ENCODE results near the gene AIRE.
"Not testable (repeated sequence)": the region's sequence is repeated elsewhere in the genome, so short reads cannot be mapped to it uniquely, and the experiment has no call there.

AIRE gene

GRCh38 chr21:44295646-44296045, 10.0 kb downstream of the AIRE start:
- no peak for TF ChIP-seq POLR2AphosphoS5 (IDR thresholded peaks at IDR 0.05; ENCODE audit: low read depth, low read length)
- TF ChIP-seq TAF1 (IDR thresholded peaks at IDR 0.05; ENCODE audit: borderline replicate concordance, low read depth, low read length) = no peak
- TF ChIP-seq POLR2A (IDR thresholded peaks at IDR 0.05; ENCODE audit: low read depth, low read length) = no peak
- FAIRE-seq (peak; percentile 61), DNase-seq (ENCODE audit: insufficient read length) (no peak)

- TF ChIP-seq POLR2AphosphoS5 (IDR thresholded peaks at IDR 0.05; ENCODE audit: low read depth, low read length) (no peak), POLR2A (IDR thresholded peaks at IDR 0.05; ENCODE audit: low read depth, low read length) (no peak), TAF1 (IDR thresholded peaks at IDR 0.05; ENCODE audit: borderline replicate concordance, low read depth, low read length) (no peak)
- FAIRE-seq (peak; percentile 85), DNase-seq (ENCODE audit: insufficient read length) (no peak)
Measured at GRCh38 chr21:44296103-44296519, 10.4 kb downstream of the AIRE start.

- FAIRE-seq (no peak), DNase-seq (ENCODE audit: insufficient read length) (no peak)
- TF ChIP-seq POLR2A (IDR thresholded peaks at IDR 0.05; ENCODE audit: low read depth, low read length) (no peak), TAF1 (IDR thresholded peaks at IDR 0.05; ENCODE audit: borderline replicate concordance, low read depth, low read length) (no peak), POLR2AphosphoS5 (IDR thresholded peaks at IDR 0.05; ENCODE audit: low read depth, low read length) (no peak)
Measured at GRCh38 chr21:44296916-44297315, 11.2 kb downstream of the AIRE start.

- peak; percentile 87 for FAIRE-seq
- peak; percentile 86 for DNase-seq (ENCODE audit: insufficient read length)
- TF ChIP-seq POLR2AphosphoS5 (IDR thresholded peaks at IDR 0.05; ENCODE audit: low read depth, low read length) = no peak
Measured at GRCh38 chr21:44297525-44298290, 12.0 kb downstream of the AIRE start.

- DNase-seq (ENCODE audit: insufficient read length) = no peak
- no peak for FAIRE-seq
- TF ChIP-seq POLR2AphosphoS5 (IDR thresholded peaks at IDR 0.05; ENCODE audit: low read depth, low read length) (no peak), POLR2A (IDR thresholded peaks at IDR 0.05; ENCODE audit: low read depth, low read length) (no peak), TAF1 (IDR thresholded peaks at IDR 0.05; ENCODE audit: borderline replicate concordance, low read depth, low read length) (no peak)
Measured at GRCh38 chr21:44298301-44298700, 12.6 kb downstream of the AIRE start.

GRCh38 chr21:44299085-44299457, 13.4 kb downstream of the AIRE start:
- peak; percentile 84 for FAIRE-seq
- DNase-seq (ENCODE audit: insufficient read length) = no peak
- TF ChIP-seq POLR2AphosphoS5 (IDR thresholded peaks at IDR 0.05; ENCODE audit: low read depth, low read length) (no peak), TAF1 (IDR thresholded peaks at IDR 0.05; ENCODE audit: borderline replicate concordance, low read depth, low read length) (no peak), POLR2A (IDR thresholded peaks at IDR 0.05; ENCODE audit: low read depth, low read length) (no peak)

GRCh38 chr21:44299458-44300261, 14.0 kb downstream of the AIRE start, which contains the start of gene PFKL:
Gene PFKL, plus strand, starts transcription at chr21:44300053. Its CDS starts 53 bp downstream, at chr21:44300106.
- TF ChIP-seq POLR2A (IDR thresholded peaks at IDR 0.05; ENCODE audit: low read depth, low read length) (peak; percentile 48; the same call in 1 of the 2 replicates), POLR2AphosphoS5 (IDR thresholded peaks at IDR 0.05; ENCODE audit: low read depth, low read length) (no peak), TAF1 (IDR thresholded peaks at IDR 0.05; ENCODE audit: borderline replicate concordance, low read depth, low read length) (peak; percentile 45; the same call in 1 of the 2 replicates)
- peak; percentile 94 for DNase-seq (ENCODE audit: insufficient read length)
- no peak for FAIRE-seq

- no peak; the same call in 1 of the 2 replicates for TF ChIP-seq POLR2A (IDR thresholded peaks at IDR 0.05; ENCODE audit: low read depth, low read length)
- no peak for TF ChIP-seq POLR2AphosphoS5 (IDR thresholded peaks at IDR 0.05; ENCODE audit: low read depth, low read length)
- TF ChIP-seq TAF1 (IDR thresholded peaks at IDR 0.05; ENCODE audit: borderline replicate concordance, low read depth, low read length) = no peak
- FAIRE-seq = no peak
- peak; percentile 90 for DNase-seq (ENCODE audit: insufficient read length)
Measured at GRCh38 chr21:44300262-44300959, 14.7 kb downstream of the AIRE start.

GRCh38 chr21:44301141-44301540, 15.5 kb downstream of the AIRE start:
- no peak for FAIRE-seq
- DNase-seq (ENCODE audit: insufficient read length) = no peak
- TF ChIP-seq TAF1 (IDR thresholded peaks at IDR 0.05; ENCODE audit: borderline replicate concordance, low read depth, low read length) (no peak), POLR2AphosphoS5 (IDR thresholded peaks at IDR 0.05; ENCODE audit: low read depth, low read length) (no peak), POLR2A (IDR thresholded peaks at IDR 0.05; ENCODE audit: low read depth, low read length) (no peak)

GRCh38 chr21:44301961-44302406, 16.3 kb downstream of the AIRE start:
- no peak for FAIRE-seq
- no peak for DNase-seq (ENCODE audit: insufficient read length)
- no peak for TF ChIP-seq TAF1 (IDR thresholded peaks at IDR 0.05; ENCODE audit: borderline replicate concordance, low read depth, low read length)
- no peak for TF ChIP-seq POLR2A (IDR thresholded peaks at IDR 0.05; ENCODE audit: low read depth, low read length)
- TF ChIP-seq POLR2AphosphoS5 (IDR thresholded peaks at IDR 0.05; ENCODE audit: low read depth, low read length) = no peak

- FAIRE-seq; DNase-seq (ENCODE audit: insufficient read length): not testable (repeated sequence)
Measured at GRCh38 chr21:44302573-44303401, 17.1 kb downstream of the AIRE start.
